Lower lobe of right lung (tissue), 2 donors: Measurements from ENCODE around the gene COL1A1. TPM values are rescaled to one million over a fixed set of nuclear protein-coding genes. Genes with fewer than 3 reads are reported as not detected.

ENCODE experiments used
- ATAC-seq, 2 donors: fragments of 200-7000 bp; cut with Tn5 transposase; one replicate each; pipeline ENCODE4 v1.9.1; 2020 to 2022; ENCODE audit warnings: mild to moderate bottlenecking in 2 of 2, moderate library complexity in 2 of 2
- DNase-seq: peaks from one replicate; pipeline ENCODE4 v3.0.0-alpha.2; 2020
- H3K27ac ChIP-seq: fragments of 200-600 bp; one replicate; pipeline ENCODE4 v1.8.0; 2022
- H3K27me3 ChIP-seq: fragments of 200-600 bp; one replicate; pipeline ENCODE4 v1.8.0; 2022; ENCODE audit warnings: low read depth
- H3K36me3 ChIP-seq: fragments of 200-600 bp; one replicate; pipeline ENCODE4 v1.8.0; 2022; ENCODE audit warnings: mild to moderate bottlenecking
- H3K4me1 ChIP-seq: fragments of 200-600 bp; one replicate; pipeline ENCODE4 v1.8.0; 2022
- H3K4me3 ChIP-seq: fragments of 200-600 bp; one replicate; pipeline ENCODE4 v1.8.0; 2022; ENCODE audit warnings: mild to moderate bottlenecking
- H3K9me3 ChIP-seq: fragments of 200-600 bp; one replicate; pipeline ENCODE4 v1.8.0; 2022
- CTCF ChIP-seq: fragments of 200-600 bp; IDR thresholded peaks from one replicate; pipeline ENCODE4 v1.8.0; 2022; ENCODE audit warnings: antibody characterized with exemption, mild to moderate bottlenecking
- intact Hi-C: fragments of 100-400 bp; cut with DNase I; formaldehyde crosslinking; loops from one replicate; pipeline ENCODE4 v1.11.0; 2022
- total RNA-seq: library from RNA; stranded (reverse); fragmentation: NEBNext Ultra II Directional; extraction: Animal tissue kit (Norgen Biotek cat#: 25700); gene quantifications from one replicate; pipeline ENCODE4 v1.2.1, GENCODE V29; 2021
- donor health status: DM: no; HTN: yes; CAD: no; lungs with severe emphysema.

COL1A1 gene
- total RNA-seq, 1 donor from 2014 or later = 142 TPM

GRCh38 chr17:50209472-50210239, 8.2 kb upstream of the COL1A1 start:
- H3K27me3 ChIP-seq = peaks cover 6% of the 10 kb centered on the region
- intact Hi-C loops = loop anchor here (10.0 kb wide), 1 partner anchor 55 kb away; no protein-coding TSS in a partner anchor
- H3K9me3 ChIP-seq = no peaks in the 10 kb centered on the region
- H3K36me3 ChIP-seq = no peaks in the 10 kb centered on the region
- H3K4me1 ChIP-seq = peaks cover 33% of the 10 kb centered on the region
- H3K27ac ChIP-seq = peak overlapping the region; percentile 76
- no peak overlapping the region for H3K4me3 ChIP-seq
- peak; percentile 68 for DNase-seq
- TF ChIP-seq CTCF = no peak
- peak; percentile 73 to 79 for ATAC-seq

- no peaks in the 10 kb centered on the region for H3K36me3 ChIP-seq
- H3K4me1 ChIP-seq = peaks cover 33% of the 10 kb centered on the region
- ATAC-seq (no peak), DNase-seq (no peak)
- TF ChIP-seq CTCF = no peak
- peaks cover 6% of the 10 kb centered on the region for H3K27me3 ChIP-seq
- no peak overlapping the region for H3K4me3 ChIP-seq
- peak overlapping the region; percentile 31 for H3K27ac ChIP-seq
- intact Hi-C loops = loop anchor here (10.0 kb wide), 1 partner anchor 56 kb away; no protein-coding TSS in a partner anchor
- no peaks in the 10 kb centered on the region for H3K9me3 ChIP-seq
Observed at GRCh38 chr17:50209133-50209471, 7.7 kb upstream of the COL1A1 start.

GRCh38 chr17:50208611-50209061, 7.2 kb upstream of the COL1A1 start:
- no peak for TF ChIP-seq CTCF
- Histone ChIP-seq H3K27ac (no peak overlapping the region), H3K27me3 (peaks cover 6% of the 10 kb centered on the region), H3K4me1 (peaks cover 34% of the 10 kb centered on the region), H3K36me3 (no peaks in the 10 kb centered on the region), H3K4me3 (no peak overlapping the region), H3K9me3 (no peaks in the 10 kb centered on the region)
- intact Hi-C loops = loop anchor here (10.0 kb wide), 1 partner anchor 56 kb away; no protein-coding TSS in a partner anchor
- ATAC-seq (no peak), DNase-seq (no peak)

- Histone ChIP-seq H3K27ac (peak overlapping the region; percentile 9), H3K4me3 (no peak overlapping the region), H3K9me3 (no peaks in the 10 kb centered on the region), H3K36me3 (no peaks in the 10 kb centered on the region), H3K4me1 (peaks cover 38% of the 10 kb centered on the region), H3K27me3 (peaks cover 10% of the 10 kb centered on the region)
- ATAC-seq (no peak), DNase-seq (no peak)
- no peak for TF ChIP-seq CTCF
- intact Hi-C loops = loop anchor here (10.0 kb wide), 1 partner anchor 57 kb away; no protein-coding TSS in a partner anchor
Observed at GRCh38 chr17:50207792-50208567, 6.5 kb upstream of the COL1A1 start.

GRCh38 chr17:50207315-50207714, 5.9 kb upstream of the COL1A1 start:
- no peak for TF ChIP-seq CTCF
- Histone ChIP-seq H3K4me1 (peaks cover 38% of the 10 kb centered on the region), H3K9me3 (no peaks in the 10 kb centered on the region), H3K27me3 (peaks cover 15% of the 10 kb centered on the region), H3K36me3 (no peaks in the 10 kb centered on the region), H3K27ac (peak overlapping the region; percentile 9), H3K4me3 (no peak overlapping the region)
- no peak for DNase-seq
- ATAC-seq = no peak
- intact Hi-C loops = loop anchor here (10.0 kb wide), 1 partner anchor 57 kb away; no protein-coding TSS in a partner anchor
